NCI-H1417 treated with DMSO at 0.1 percent for 48 hours (cell line): ENCODE measurements around the gene CHST8.
"Not testable (repeated sequence)": the region's sequence is repeated elsewhere in the genome, so short reads cannot be mapped to it uniquely, and the experiment has no call there.

Experiments used
- DNase-seq: peaks from one replicate; lab custom pipeline; 2025; lab: John Stamatoyannopoulos, UW

CHST8 gene

GRCh38 chr19:33812388-33813330 is 190.9 kb downstream of the CHST8 start:
- DNase-seq, result no peak

- no peak for DNase-seq
Observed at GRCh38 chr19:33813391-33814101, 191.8 kb downstream of the CHST8 start.

GRCh38 chr19:33814181-33815165 is 192.7 kb downstream of the CHST8 start:
- DNase-seq, result no peak

GRCh38 chr19:33815380-33816340 is 193.9 kb downstream of the CHST8 start:
- no peak for DNase-seq

- DNase-seq, result no peak
Observed at GRCh38 chr19:33818411-33818810, 196.7 kb downstream of the CHST8 start.

GRCh38 chr19:33819078-33819477 is 197.3 kb downstream of the CHST8 start:
- not testable (repeated sequence) for DNase-seq

GRCh38 chr19:33819506-33819879 is 197.7 kb downstream of the CHST8 start:
- no peak for DNase-seq

GRCh38 chr19:33819880-33820781 is 198.4 kb downstream of the CHST8 start:
- DNase-seq, result no peak

GRCh38 chr19:33821871-33822270 is 200.1 kb downstream of the CHST8 start:
- DNase-seq, result no peak
